Upper lobe of right lung (tissue), 1 donor: Measurements from ENCODE around the gene DOCK1. TPM values are rescaled to one million over a fixed set of nuclear protein-coding genes. Genes with fewer than 3 reads are reported as not detected.

ENCODE experiments used
- ATAC-seq: fragments of 200-7000 bp; cut with Tn5 transposase; one replicate; pipeline ENCODE4 v1.9.1; 2020; ENCODE audit warnings: mild to moderate bottlenecking, moderate library complexity
- DNase-seq: peaks from one replicate; pipeline ENCODE4 v3.0.0-alpha.2; 2020
- H3K27ac ChIP-seq: fragments of 200-600 bp; one replicate; pipeline ENCODE4 v1.8.0; 2022
- H3K27me3 ChIP-seq: fragments of 200-600 bp; one replicate; pipeline ENCODE4 v1.8.0; 2022; ENCODE audit warnings: mild to moderate bottlenecking
- H3K36me3 ChIP-seq: fragments of 200-600 bp; one replicate; pipeline ENCODE4 v1.8.0; 2022
- H3K4me1 ChIP-seq: fragments of 200-600 bp; one replicate; pipeline ENCODE4 v1.8.0; 2022
- H3K4me3 ChIP-seq: fragments of 200-600 bp; one replicate; pipeline ENCODE4 v1.8.0; 2022; ENCODE audit warnings: mild to moderate bottlenecking
- H3K9me3 ChIP-seq: fragments of 200-600 bp; one replicate; pipeline ENCODE4 v1.8.0; 2022
- CTCF ChIP-seq: fragments of 200-600 bp; IDR thresholded peaks from one replicate; pipeline ENCODE4 v1.8.0; 2022; ENCODE audit warnings: antibody characterized with exemption
- intact Hi-C: fragments of 100-400 bp; cut with DNase I; formaldehyde crosslinking; loops from one replicate; pipeline ENCODE4 v1.11.0; 2022
- total RNA-seq: library from RNA; stranded (reverse); fragmentation: NEBNext Ultra II Directional; extraction: Animal tissue kit (Norgen Biotek cat#: 25700); gene quantifications from one replicate; pipeline ENCODE4 v1.2.1, GENCODE V29; 2021
- donor health status: DM: no; HTN: yes; CAD: no; lungs with severe emphysema.

Gene DOCK1
- total RNA-seq, 1 donor from 2014 or later, result 46.4 TPM

DNA sequence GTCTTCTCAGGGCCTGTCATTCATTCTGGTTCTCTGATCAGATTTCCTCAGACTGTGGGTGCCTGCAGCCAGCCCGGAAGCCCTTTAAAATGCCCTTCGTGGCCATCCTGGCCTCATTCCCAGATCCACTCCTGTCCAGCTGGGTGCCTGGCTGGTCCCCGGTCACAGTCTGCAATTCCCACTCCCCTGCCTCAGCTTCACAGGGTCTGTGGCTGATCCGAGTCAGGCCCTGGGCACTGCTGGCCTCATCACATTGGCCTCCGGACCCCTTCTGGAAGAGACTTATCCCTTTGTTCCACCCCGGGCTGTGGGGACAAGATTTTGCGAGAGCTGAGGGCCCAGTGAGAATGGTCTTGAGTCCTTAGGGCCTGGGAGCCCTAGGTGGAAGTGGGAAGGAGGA is 12.1 kb downstream of the DOCK1 start:
- no peak overlapping the region for H3K27ac ChIP-seq

GRCh38 chr10:126917975-126918908 is 13.0 kb downstream of the DOCK1 start:
- ATAC-seq (no peak), DNase-seq (no peak)
- H3K9me3 ChIP-seq, result no peaks in the 10 kb centered on the region
- H3K4me3 ChIP-seq, result no peak overlapping the region
- H3K4me1 ChIP-seq, result peaks cover 13% of the 10 kb centered on the region
- H3K27ac ChIP-seq, result no peak overlapping the region
- no peak for TF ChIP-seq CTCF
- intact Hi-C loops, result no loop called here
- no peaks in the 10 kb centered on the region for H3K36me3 ChIP-seq
- no peaks in the 10 kb centered on the region for H3K27me3 ChIP-seq

More for the DNA sequence above, 12.1 kb downstream of the DOCK1 start:
- intact Hi-C loops, result no loop called here
- H3K4me1 ChIP-seq, result peaks cover 13% of the 10 kb centered on the region
- no peaks in the 10 kb centered on the region for H3K27me3 ChIP-seq
- H3K9me3 ChIP-seq, result no peaks in the 10 kb centered on the region
- ATAC-seq (peak; percentile 23), DNase-seq (no peak)
- H3K36me3 ChIP-seq, result no peaks in the 10 kb centered on the region
- no peak overlapping the region for H3K4me3 ChIP-seq
- no peak for TF ChIP-seq CTCF

GRCh38 chr10:126919426-126919825 is 14.2 kb downstream of the DOCK1 start:
- Histone ChIP-seq H3K4me3 (no peak overlapping the region), H3K9me3 (no peaks in the 10 kb centered on the region), H3K27ac (no peak overlapping the region), H3K27me3 (no peaks in the 10 kb centered on the region), H3K4me1 (peaks cover 13% of the 10 kb centered on the region), H3K36me3 (no peaks in the 10 kb centered on the region)
- ATAC-seq (no peak), DNase-seq (no peak)
- intact Hi-C loops, result no loop called here
- TF ChIP-seq CTCF, result no peak

- H3K36me3 ChIP-seq, result no peaks in the 10 kb centered on the region
- no peaks in the 10 kb centered on the region for H3K9me3 ChIP-seq
- DNase-seq (no peak), ATAC-seq (no peak)
- no peaks in the 10 kb centered on the region for H3K27me3 ChIP-seq
- no peak for TF ChIP-seq CTCF
- intact Hi-C loops, result no loop called here
- H3K4me3 ChIP-seq, result no peak overlapping the region
- H3K4me1 ChIP-seq, result peaks cover 13% of the 10 kb centered on the region
- H3K27ac ChIP-seq, result no peak overlapping the region
Observed at GRCh38 chr10:126921162-126921561, 15.9 kb downstream of the DOCK1 start.

DNA sequence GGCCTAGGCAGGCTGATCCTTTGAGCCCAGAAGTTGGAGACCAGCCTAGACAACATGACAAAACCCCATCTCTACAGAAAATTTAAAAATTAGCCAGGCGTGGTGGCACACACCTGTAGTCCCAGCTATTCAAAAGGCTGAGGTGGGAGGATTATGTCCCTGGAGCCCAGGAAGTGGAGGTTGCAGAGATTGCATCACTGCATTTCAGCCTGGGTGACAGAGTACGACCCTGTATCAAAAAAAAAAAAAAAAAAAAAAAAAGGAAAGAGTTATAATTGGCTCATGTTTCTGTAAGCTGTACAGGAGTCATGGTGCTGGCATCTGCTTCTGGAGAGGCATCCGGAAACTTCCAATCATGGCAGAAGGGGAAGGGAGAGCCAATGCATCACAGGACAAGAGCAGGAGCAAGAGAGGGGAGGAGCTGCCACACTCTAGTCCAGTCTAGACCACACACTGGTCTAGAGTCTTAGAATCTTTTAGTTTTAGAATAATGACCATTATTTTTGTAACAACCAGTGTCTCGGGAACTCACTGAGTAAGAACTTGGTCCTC is 16.8 kb downstream of the DOCK1 start:
- Histone ChIP-seq H3K9me3 (no peaks in the 10 kb centered on the region), H3K27ac (no peak overlapping the region), H3K4me3 (no peak overlapping the region), H3K36me3 (no peaks in the 10 kb centered on the region), H3K4me1 (peaks cover 13% of the 10 kb centered on the region), H3K27me3 (no peaks in the 10 kb centered on the region)
- no peak for DNase-seq
- intact Hi-C loops, result no loop called here
- TF ChIP-seq CTCF, result no peak
- ATAC-seq, result no peak
